ENCODE measurements around the gene CYBA. TPM values are rescaled to one million over a fixed set of nuclear protein-coding genes. Genes with fewer than 3 reads are reported as not detected.

The CYBA gene
- total RNA-seq, 1 donor, result 250 TPM

DNA sequence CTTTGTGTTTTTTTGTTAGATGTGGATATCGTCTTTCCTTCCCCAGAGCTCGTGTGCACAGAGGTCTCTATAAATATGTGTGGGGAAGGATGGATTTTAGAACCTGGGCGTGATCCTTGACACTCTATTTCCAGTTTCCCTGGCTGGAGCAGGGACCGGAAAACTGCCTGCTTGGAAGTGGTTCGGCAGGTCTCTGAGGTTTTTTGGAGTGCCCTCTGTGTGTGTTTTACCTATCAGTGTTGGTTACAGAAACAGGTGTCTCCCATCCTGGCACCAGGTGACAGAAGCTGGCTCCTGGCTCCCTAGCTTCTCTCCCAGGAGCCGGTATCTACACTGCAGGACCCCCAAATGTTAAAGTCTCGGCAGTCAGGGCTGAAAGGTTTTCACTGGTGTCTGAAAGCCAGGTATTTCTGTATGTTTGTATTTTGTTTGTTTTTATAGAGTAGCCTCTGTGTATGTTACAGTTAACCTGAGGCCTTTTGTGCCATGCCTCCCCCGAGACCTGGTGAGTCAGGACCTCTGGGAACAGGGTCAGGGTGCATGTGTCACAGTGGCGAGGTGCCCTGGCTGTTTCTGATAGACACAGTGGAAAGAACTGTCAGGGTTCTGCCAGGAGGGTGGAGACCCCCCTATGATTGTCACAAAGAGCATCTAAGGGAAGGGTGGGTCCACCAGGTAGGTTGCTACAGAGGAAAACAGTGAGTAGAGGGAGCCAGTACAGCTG is 49.4 kb downstream of the CYBA start:
- peaks cover 13% of the 10 kb centered on the region for H4K20me1 ChIP-seq (ENCODE audit: insufficient read depth, low read length)
- TF ChIP-seq, protein P1, sequence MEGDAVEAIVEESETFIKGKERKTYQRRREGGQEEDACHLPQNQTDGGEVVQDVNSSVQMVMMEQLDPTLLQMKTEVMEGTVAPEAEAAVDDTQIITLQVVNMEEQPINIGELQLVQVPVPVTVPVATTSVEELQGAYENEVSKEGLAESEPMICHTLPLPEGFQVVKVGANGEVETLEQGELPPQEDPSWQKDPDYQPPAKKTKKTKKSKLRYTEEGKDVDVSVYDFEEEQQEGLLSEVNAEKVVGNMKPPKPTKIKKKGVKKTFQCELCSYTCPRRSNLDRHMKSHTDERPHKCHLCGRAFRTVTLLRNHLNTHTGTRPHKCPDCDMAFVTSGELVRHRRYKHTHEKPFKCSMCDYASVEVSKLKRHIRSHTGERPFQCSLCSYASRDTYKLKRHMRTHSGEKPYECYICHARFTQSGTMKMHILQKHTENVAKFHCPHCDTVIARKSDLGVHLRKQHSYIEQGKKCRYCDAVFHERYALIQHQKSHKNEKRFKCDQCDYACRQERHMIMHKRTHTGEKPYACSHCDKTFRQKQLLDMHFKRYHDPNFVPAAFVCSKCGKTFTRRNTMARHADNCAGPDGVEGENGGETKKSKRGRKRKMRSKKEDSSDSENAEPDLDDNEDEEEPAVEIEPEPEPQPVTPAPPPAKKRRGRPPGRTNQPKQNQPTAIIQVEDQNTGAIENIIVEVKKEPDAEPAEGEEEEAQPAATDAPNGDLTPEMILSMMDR (IDR thresholded peaks at IDR 0.05; ENCODE audit: extremely low read depth, low read depth, low read length), result no peak
- H3K9me3 ChIP-seq (ENCODE audit: low read depth, low read length), result no peaks in the 10 kb centered on the region

DNA sequence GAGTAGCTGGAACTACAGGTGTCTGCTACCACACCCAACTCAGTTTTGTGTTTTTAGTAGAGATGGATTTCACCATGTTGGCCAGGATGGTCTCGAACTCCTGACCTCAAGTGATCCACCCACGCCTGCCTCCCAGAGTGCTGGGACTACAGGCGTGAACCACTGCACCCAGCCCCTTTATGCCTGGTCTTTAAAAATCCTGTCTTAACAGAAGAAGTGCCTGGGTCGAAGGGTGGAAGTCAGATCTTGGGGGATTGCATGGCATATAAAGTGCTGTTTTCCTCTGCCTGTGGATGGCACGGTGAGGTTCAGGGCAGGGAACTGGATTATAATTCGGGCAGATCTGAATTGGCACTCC is 50.3 kb downstream of the CYBA start:
- no peak overlapping the region for H3K27ac ChIP-seq (ENCODE audit: low read depth, low read length)
- no peak for DNase-seq (ENCODE audit: insufficient read length, low spot score, missing footprints)
- no peaks in the 10 kb centered on the region for H3K4me1 ChIP-seq (ENCODE audit: insufficient read depth, low read length)
- no peaks in the 10 kb centered on the region for H3K27me3 ChIP-seq (ENCODE audit: insufficient read depth, low read length)
- H3K4me2 ChIP-seq (ENCODE audit: insufficient read depth, low read length), result no peak overlapping the region
- peaks cover 17% of the 10 kb centered on the region for H3K79me2 ChIP-seq (ENCODE audit: insufficient read depth, low read length)
- peaks cover 13% of the 10 kb centered on the region for H4K20me1 ChIP-seq (ENCODE audit: insufficient read depth, low read length)
- no peak overlapping the region for H2AFZ ChIP-seq (ENCODE audit: low read length)
- H3K36me3 ChIP-seq (ENCODE audit: insufficient read depth, low read length), result peaks cover 49% of the 10 kb centered on the region
- H3K4me3 ChIP-seq (ENCODE audit: insufficient read depth, low read length), result no peak overlapping the region
- TF ChIP-seq, protein P1 (IDR thresholded peaks at IDR 0.05; ENCODE audit: extremely low read depth, low read depth, low read length), result no peak
- H3K9me3 ChIP-seq (ENCODE audit: low read depth, low read length), result no peaks in the 10 kb centered on the region

More for the DNA sequence above, 49.4 kb downstream of the CYBA start:
- Histone ChIP-seq H3K4me2 (ENCODE audit: insufficient read depth, low read length) (no peak overlapping the region), H3K4me1 (ENCODE audit: insufficient read depth, low read length) (no peaks in the 10 kb centered on the region), H3K79me2 (ENCODE audit: insufficient read depth, low read length) (peaks cover 16% of the 10 kb centered on the region), H3K27ac (ENCODE audit: low read depth, low read length) (no peak overlapping the region), H3K27me3 (ENCODE audit: insufficient read depth, low read length) (no peaks in the 10 kb centered on the region), H2AFZ (ENCODE audit: low read length) (no peak overlapping the region), H3K36me3 (ENCODE audit: insufficient read depth, low read length) (peaks cover 56% of the 10 kb centered on the region), H3K4me3 (ENCODE audit: insufficient read depth, low read length) (no peak overlapping the region)
- peak; percentile 15 for DNase-seq (ENCODE audit: insufficient read length, low spot score, missing footprints)

DNA sequence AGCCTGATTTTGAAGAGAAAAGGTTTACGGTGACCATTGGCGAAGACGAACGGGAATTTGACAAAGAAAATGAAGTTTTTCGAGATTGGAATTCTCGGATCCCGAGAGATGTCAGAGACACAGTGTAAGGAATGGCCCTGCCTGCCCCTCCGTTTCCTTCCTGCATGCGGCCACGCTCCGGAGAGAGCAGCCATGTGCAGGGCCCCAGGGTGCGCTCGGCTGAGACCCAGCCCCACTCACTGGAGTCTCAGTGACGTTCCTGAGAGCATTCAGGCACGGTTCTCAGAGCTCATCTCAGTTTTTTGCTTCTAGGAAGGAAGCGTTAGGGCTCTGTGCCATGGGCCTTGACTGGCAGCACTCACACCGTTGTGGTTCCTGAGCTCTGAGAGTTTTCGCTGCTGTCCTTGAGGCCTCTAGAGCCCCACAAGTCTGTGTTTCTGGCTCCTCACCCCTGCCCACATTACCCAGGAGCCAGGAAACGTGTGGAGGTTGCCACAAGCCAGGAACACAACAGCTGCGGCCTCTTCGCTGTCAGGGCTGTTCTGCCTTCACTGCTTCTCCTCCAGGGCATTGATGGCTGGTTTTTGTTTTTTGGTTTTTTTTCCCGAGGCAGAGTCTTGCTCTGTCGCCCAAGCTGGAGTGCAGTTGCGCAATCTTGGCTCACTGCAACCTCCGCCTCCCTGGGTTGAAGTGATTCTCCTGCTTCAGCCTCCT is 50.9 kb downstream of the CYBA start:
- Histone ChIP-seq H3K4me3 (ENCODE audit: insufficient read depth, low read length) (no peak overlapping the region), H3K36me3 (ENCODE audit: insufficient read depth, low read length) (peaks cover 47% of the 10 kb centered on the region), H3K79me2 (ENCODE audit: insufficient read depth, low read length) (peaks cover 17% of the 10 kb centered on the region), H3K9me3 (ENCODE audit: low read depth, low read length) (no peaks in the 10 kb centered on the region), H3K27me3 (ENCODE audit: insufficient read depth, low read length) (no peaks in the 10 kb centered on the region), H3K27ac (ENCODE audit: low read depth, low read length) (no peak overlapping the region), H4K20me1 (ENCODE audit: insufficient read depth, low read length) (peaks cover 13% of the 10 kb centered on the region), H3K4me1 (ENCODE audit: insufficient read depth, low read length) (no peaks in the 10 kb centered on the region), H2AFZ (ENCODE audit: low read length) (no peak overlapping the region), H3K4me2 (ENCODE audit: insufficient read depth, low read length) (no peak overlapping the region)
- no peak for DNase-seq (ENCODE audit: insufficient read length, low spot score, missing footprints)
- TF ChIP-seq, protein P1 (IDR thresholded peaks at IDR 0.05; ENCODE audit: extremely low read depth, low read depth, low read length), result no peak

DNA sequence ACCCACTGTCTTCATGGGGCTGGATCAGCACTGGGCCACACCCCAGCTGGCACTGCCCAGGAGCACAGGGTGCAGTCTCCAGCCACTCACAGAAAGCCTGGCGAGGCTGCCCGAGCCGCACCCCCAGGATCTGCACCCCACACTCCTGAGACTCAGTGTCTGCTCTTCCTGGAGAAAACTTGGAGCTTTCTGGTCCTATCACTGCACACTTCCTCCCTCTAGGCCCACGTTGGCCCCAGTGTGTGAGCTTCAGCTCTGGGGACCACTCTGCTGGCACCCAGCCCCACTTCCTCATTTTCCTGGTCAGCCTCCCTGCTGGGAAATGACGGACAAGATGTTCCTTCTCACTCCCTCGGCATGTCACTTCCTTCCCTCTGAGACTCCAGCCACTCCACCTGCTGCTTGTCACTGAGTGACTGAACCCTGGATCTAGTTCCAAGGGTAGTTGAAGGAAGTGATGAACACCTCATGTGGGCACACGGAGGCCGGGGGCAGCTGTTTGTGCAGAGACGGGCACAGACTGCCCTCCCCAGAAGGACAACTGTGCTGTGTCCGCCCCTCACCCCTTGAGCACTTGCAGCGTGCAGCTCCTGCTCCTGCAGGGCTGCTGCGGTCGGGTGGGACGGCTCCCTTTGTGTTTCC is 51.6 kb downstream of the CYBA start:
- H3K4me3 ChIP-seq (ENCODE audit: insufficient read depth, low read length), result no peak overlapping the region
- H3K4me2 ChIP-seq (ENCODE audit: insufficient read depth, low read length), result no peak overlapping the region
- peaks cover 9% of the 10 kb centered on the region for H4K20me1 ChIP-seq (ENCODE audit: insufficient read depth, low read length)
- H3K27me3 ChIP-seq (ENCODE audit: insufficient read depth, low read length), result no peaks in the 10 kb centered on the region
- no peak overlapping the region for H2AFZ ChIP-seq (ENCODE audit: low read length)
- no peaks in the 10 kb centered on the region for H3K9me3 ChIP-seq (ENCODE audit: low read depth, low read length)
- TF ChIP-seq, protein P1 (IDR thresholded peaks at IDR 0.05; ENCODE audit: extremely low read depth, low read depth, low read length), result no peak
- no peaks in the 10 kb centered on the region for H3K4me1 ChIP-seq (ENCODE audit: insufficient read depth, low read length)
- peaks cover 20% of the 10 kb centered on the region for H3K79me2 ChIP-seq (ENCODE audit: insufficient read depth, low read length)
- peaks cover 43% of the 10 kb centered on the region for H3K36me3 ChIP-seq (ENCODE audit: insufficient read depth, low read length)
- H3K27ac ChIP-seq (ENCODE audit: low read depth, low read length), result no peak overlapping the region
- DNase-seq (ENCODE audit: insufficient read length, low spot score, missing footprints), result peak; percentile 58

Measured in osteoblast (primary cell).